SU-DHL-6 (cell line): Measurements from ENCODE around the gene IVD.

Experiments used
- CTCF ChIP-seq: fragments of 200-600 bp; sonication (generic); IDR thresholded peaks from one replicate; pipeline ENCODE4 v1.5.1; 2017; ENCODE audit warnings: antibody characterized with exemption, mild to moderate bottlenecking, low read length, moderate library complexity; ENCODE audit not compliant: insufficient read depth, poor library complexity, severe bottlenecking
- EZH2phosphoT487 ChIP-seq: fragments of 200-600 bp; sonication (generic), shearing (Covaris generic); conservative IDR thresholded peaks from 2 replicates; pipeline ENCODE4 v1.6.1; 2018; ENCODE audit warnings: mild to moderate bottlenecking, antibody characterized with exemption, low read length, moderate library complexity, mixed read lengths

GRCh38 chr15:40456299-40456712, 50.7 kb downstream of the IVD start:
- TF ChIP-seq CTCF: no peak
- no peak for TF ChIP-seq EZH2phosphoT487
